ENCODE data around the gene ST8SIA4.
A peak's percentile ranks its signal among the peaks of the same experiment; 100 is the strongest.

Gene ST8SIA4

DNA sequence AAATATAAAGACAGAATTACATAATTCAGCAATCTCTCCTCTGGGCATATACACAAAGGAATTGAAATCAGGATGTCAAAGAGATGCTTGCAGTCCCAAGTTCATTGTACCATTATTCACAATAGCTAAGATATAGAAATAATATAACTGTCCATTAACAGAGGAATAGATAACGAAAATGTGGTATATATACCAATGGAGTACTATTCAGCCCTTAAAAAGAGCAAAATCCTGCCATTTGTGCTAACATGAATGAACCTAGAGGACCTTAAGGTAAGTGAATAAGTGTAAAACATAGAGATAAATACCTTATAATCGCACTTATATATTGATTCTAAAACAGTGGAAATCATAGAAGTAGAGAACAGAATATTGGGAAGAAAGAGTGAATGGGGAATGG, 7.0 kb downstream of the ST8SIA4 start:
- H3K27ac Mint-ChIP-seq = peak overlapping the region; percentile 48

DNA sequence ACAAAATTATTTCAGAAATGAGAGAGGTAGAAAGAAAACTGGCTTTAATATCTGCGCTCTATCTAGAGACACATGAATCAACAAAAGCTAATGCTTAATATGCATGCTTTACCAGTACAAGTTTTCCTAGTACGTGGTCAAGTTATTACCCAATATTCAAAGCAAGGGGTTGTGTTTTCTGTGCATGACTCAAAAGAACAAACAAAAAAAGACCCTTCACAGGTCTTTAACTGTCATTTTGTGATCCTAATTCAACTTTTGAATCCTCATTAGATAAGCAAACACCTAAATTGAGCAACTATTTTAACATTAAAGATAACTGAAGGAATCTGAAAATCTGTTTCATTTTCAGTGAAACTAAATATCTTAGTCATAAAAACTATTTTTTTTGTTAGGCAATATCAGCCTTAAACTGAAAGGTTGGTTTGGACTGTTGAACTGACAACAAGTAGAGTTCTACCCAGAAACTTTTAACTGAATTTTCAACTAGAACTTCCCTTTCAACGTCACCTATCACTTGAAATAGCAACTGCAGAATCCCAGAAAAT, 12.5 kb downstream of the ST8SIA4 start:
- Mint-ChIP-seq H3K9me3 (ENCODE audit: low read depth) (no peaks in the 10 kb centered on the region), H3K27ac (peak overlapping the region; percentile 94), H3K4me3 (peak overlapping the region; percentile 77), H3K36me3 (peaks cover 25% of the 10 kb centered on the region), H3K27me3 (no peaks in the 10 kb centered on the region), H3K4me1 (ENCODE audit: low read depth) (peaks cover 67% of the 10 kb centered on the region)

More for the DNA sequence above, 7.0 kb downstream of the ST8SIA4 start:
- peaks cover 4% of the 10 kb centered on the region for H3K9me3 Mint-ChIP-seq (ENCODE audit: low read depth)
- H3K27me3 Mint-ChIP-seq = no peaks in the 10 kb centered on the region
- H3K36me3 Mint-ChIP-seq = peaks cover 35% of the 10 kb centered on the region
- H3K4me1 Mint-ChIP-seq (ENCODE audit: low read depth) = peaks cover 61% of the 10 kb centered on the region
- peak overlapping the region; percentile 4 for H3K4me3 Mint-ChIP-seq

DNA sequence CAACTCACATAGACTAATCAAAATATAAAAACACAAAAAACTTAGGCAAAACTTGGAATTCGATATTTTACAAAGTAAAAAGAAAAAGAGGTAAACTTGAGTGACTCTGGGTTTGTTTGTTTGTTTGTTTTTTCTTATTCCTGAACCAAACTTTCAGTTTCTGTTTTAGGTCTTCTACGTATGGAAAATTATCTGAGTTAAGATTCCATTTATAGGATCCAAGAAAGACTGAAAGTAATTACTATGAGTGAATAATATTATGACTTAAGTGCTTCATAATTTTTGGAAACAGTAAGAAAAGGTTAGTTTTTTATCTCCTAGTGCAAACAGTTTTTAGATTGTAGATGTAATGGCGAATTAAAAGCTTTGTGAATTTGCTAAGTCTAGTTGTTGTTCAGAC, 13.2 kb downstream of the ST8SIA4 start:
- peaks cover 22% of the 10 kb centered on the region for H3K36me3 Mint-ChIP-seq
- H3K4me1 Mint-ChIP-seq (ENCODE audit: low read depth) = peaks cover 65% of the 10 kb centered on the region
- peak overlapping the region; percentile 77 for H3K4me3 Mint-ChIP-seq
- no peaks in the 10 kb centered on the region for H3K27me3 Mint-ChIP-seq
- H3K9me3 Mint-ChIP-seq (ENCODE audit: low read depth) = no peaks in the 10 kb centered on the region
- peak overlapping the region; percentile 94 for H3K27ac Mint-ChIP-seq

DNA sequence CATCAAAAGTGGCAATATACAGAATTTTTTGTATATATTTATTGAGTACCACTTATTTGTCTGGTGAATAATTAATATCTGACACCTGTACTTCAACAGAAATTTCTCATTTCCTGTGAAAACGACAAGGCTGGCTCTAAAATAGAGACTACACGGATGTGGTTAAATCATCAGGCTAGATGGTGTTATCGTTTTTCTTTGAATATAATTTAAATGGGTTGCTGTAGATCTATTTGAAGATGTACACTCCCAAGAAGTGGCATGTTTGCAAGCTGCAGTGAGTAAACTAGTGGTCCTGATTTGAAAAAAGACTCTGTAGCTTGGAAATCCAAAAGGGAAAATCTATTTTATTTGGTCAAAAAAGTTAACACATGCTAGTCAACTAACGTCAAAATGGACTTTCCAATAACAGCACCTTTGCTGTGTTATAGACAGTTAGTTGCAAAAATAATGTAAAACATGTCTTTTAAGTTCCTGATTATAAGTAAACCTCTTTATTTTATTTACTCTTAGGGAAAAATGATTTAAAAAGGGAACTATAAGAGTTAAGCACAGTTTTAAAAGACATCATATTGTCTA, 13.8 kb downstream of the ST8SIA4 start:
- Mint-ChIP-seq H3K27me3 (no peaks in the 10 kb centered on the region), H3K4me3 (peak overlapping the region; percentile 72), H3K27ac (peak overlapping the region; percentile 88), H3K9me3 (ENCODE audit: low read depth) (no peaks in the 10 kb centered on the region), H3K36me3 (peaks cover 24% of the 10 kb centered on the region), H3K4me1 (ENCODE audit: low read depth) (peaks cover 64% of the 10 kb centered on the region)

DNA sequence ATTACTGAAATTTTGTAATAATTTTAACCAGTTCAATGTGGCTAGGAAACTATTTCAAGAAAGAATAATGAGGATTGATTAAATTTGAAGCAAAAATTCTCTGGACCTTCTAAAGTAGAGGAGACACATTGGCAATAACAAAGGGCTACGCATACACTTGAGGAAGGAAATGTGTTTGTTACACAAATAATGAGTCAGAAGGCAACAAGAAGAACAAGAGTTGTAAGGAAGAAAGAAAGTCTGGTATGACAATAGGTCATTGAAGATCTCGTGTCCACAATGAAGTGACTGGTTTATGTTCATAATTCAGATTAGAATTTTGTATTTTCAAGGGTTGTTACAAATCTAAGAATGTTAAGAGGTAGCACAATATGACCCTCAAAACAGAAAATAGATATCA, 25.8 kb downstream of the ST8SIA4 start:
- H3K27ac Mint-ChIP-seq = no peak overlapping the region

DNA sequence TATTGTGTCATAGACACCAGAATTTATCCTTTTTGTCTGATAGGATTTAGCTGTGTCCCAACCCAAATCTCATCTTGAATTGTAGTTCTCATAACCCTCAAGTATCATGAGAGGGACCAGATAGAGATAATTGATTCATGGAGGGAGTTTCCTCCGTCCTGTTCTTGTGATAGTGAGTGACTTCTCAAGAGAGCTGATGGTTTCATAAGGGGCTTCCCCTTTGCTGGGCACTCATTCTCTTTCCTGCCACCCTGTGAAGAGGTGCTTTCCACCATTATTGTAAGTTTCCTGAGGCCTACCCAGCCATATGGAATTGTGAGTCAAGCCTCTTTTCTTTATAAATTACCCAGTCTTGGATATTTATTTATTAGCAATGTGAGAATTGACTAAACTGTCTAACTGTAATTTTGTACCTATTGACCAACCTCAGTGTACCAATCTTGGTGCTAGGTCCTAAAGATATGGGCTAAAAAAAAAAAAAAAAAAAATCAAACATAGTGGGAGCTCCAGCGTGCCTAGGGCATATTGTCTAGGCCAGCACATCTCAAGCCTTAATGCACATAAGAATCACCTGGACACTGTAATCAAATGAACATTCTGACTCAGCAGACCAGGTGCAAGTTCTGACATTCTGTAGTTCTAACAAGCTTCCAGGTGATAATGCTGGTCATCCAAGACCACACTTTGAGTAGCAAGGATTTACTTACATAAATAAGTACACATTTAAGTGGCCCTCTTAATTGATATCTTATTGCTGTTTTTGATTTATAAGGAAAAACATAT, 30.5 kb downstream of the ST8SIA4 start:
- H3K27ac Mint-ChIP-seq = peak overlapping the region; percentile 89
- peaks cover 44% of the 10 kb centered on the region for H3K36me3 Mint-ChIP-seq
- H3K4me1 Mint-ChIP-seq (ENCODE audit: low read depth) = peaks cover 62% of the 10 kb centered on the region
- peak overlapping the region; percentile 20 for H3K4me3 Mint-ChIP-seq
- no peaks in the 10 kb centered on the region for H3K27me3 Mint-ChIP-seq
- no peaks in the 10 kb centered on the region for H3K9me3 Mint-ChIP-seq (ENCODE audit: low read depth)

More for the DNA sequence above, 25.8 kb downstream of the ST8SIA4 start:
- peaks cover 38% of the 10 kb centered on the region for H3K36me3 Mint-ChIP-seq
- H3K27me3 Mint-ChIP-seq = no peaks in the 10 kb centered on the region
- no peak overlapping the region for H3K4me3 Mint-ChIP-seq
- no peaks in the 10 kb centered on the region for H3K9me3 Mint-ChIP-seq (ENCODE audit: low read depth)
- peaks cover 47% of the 10 kb centered on the region for H3K4me1 Mint-ChIP-seq (ENCODE audit: low read depth)

DNA sequence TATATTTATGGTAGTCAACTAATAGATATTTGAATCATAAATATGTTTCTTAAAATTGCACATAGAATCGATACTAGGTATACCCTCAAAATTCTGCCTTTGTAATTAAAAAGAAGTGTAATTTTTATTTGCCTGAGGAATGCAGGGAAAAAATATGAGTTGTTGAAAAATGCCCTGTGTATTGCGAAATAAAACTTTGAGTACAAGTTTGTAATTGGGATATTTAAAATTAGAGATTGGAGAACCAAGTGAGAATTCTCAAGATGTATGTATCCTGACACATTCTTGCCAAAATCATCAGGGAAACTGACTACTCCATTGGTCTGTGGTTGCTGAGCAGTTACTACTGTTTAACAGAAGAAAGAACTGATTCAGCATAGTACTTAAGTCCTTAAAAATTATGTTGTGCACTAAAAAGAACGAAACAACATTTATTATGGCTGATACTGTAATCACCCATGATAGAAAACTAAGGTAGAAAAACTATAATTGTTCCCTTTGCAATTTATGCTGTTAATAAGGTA, 36.0 kb downstream of the ST8SIA4 start:
- H3K36me3 Mint-ChIP-seq = peaks cover 27% of the 10 kb centered on the region
- H3K4me3 Mint-ChIP-seq = no peak overlapping the region
- no peaks in the 10 kb centered on the region for H3K27me3 Mint-ChIP-seq
- H3K9me3 Mint-ChIP-seq (ENCODE audit: low read depth) = no peaks in the 10 kb centered on the region
- peak overlapping the region; percentile 54 for H3K27ac Mint-ChIP-seq
- peaks cover 45% of the 10 kb centered on the region for H3K4me1 Mint-ChIP-seq (ENCODE audit: low read depth)

DNA sequence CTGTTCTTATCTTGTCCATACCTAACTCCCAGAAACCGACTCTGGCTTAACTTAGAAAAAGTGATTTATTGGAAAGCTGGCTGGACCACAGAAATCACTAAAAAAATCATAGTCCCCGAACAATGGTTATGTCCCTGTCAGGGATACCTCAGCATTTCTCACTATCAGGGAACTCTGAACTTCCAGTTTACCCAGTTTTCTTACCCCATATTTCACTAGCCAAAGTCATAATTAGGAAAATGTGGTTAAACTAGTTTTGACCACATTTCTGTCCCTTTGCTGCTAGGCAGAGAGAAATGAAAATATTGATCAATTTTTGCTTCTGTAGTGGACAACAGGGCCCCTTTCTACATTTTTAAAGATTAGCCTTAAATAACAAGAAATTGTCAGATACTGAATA, 38.2 kb downstream of the ST8SIA4 start:
- Mint-ChIP-seq H3K27ac (peak overlapping the region; percentile 11), H3K9me3 (ENCODE audit: low read depth) (peaks cover 4% of the 10 kb centered on the region), H3K27me3 (no peaks in the 10 kb centered on the region), H3K4me1 (ENCODE audit: low read depth) (peaks cover 56% of the 10 kb centered on the region), H3K36me3 (peaks cover 30% of the 10 kb centered on the region), H3K4me3 (no peak overlapping the region)

DNA sequence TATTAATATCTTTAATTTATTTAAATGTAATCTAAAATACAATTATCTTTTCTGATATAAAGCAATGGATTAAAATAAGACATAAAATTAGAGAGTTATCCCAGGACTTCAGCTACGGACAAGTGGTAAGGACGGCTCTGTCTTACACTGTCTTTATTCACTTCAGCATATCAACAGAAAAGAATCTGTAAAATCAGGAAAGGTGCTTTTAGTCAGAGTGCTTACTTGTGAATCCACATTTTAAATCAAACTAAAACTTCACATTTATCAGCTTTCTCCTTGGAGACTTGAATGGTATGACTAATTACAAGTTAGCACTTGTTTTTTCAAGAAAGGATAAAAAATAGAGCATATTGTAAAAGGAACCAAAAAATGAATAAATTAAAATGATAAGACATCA, 39.3 kb downstream of the ST8SIA4 start:
- Mint-ChIP-seq H3K27me3 (no peaks in the 10 kb centered on the region), H3K27ac (no peak overlapping the region), H3K9me3 (ENCODE audit: low read depth) (peaks cover 4% of the 10 kb centered on the region), H3K4me1 (ENCODE audit: low read depth) (peaks cover 59% of the 10 kb centered on the region), H3K4me3 (no peak overlapping the region), H3K36me3 (peaks cover 27% of the 10 kb centered on the region)

DNA sequence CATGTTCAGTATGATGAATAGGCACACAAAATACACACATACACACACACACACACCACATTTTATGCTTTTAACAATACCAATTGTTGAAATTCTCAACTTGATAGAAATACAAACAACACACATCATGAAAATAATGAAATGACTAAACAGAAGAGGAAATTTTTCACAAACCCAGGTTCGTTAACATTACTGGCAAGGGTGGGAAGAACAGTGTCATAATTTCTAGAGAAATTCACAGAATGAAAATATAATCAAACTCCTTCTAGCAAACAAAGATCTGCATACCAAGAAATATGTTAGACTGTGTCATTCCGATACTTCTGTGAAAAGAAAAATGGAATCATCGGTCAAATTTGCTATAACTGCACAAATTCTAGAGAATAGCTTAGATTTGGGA, 41.9 kb downstream of the ST8SIA4 start:
- Mint-ChIP-seq H3K36me3 (peaks cover 25% of the 10 kb centered on the region), H3K4me1 (ENCODE audit: low read depth) (peaks cover 58% of the 10 kb centered on the region), H3K9me3 (ENCODE audit: low read depth) (peaks cover 4% of the 10 kb centered on the region), H3K27me3 (no peaks in the 10 kb centered on the region), H3K4me3 (peak overlapping the region; percentile 25), H3K27ac (peak overlapping the region; percentile 94)

DNA sequence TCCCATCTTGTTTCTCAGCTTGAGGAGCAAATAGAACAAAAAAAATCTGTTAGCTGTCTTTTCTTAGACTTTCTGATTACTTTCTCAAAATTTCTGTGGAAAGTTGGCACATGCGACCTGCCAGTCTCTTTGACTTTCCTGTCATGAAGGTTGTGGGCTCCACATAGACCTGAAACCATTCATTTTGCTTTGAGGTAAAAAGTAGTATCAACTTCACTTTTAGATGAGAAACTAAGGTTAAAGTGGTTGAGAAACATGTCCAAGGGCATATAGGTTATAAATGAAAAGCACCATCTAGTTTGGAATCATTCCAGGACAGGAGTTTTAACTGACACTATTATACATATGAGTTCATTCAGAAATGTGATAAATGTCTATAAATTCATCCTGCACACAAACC, 42.7 kb downstream of the ST8SIA4 start:
- Mint-ChIP-seq H3K4me3 (no peak overlapping the region), H3K4me1 (ENCODE audit: low read depth) (peaks cover 59% of the 10 kb centered on the region), H3K9me3 (ENCODE audit: low read depth) (peaks cover 4% of the 10 kb centered on the region), H3K27me3 (no peaks in the 10 kb centered on the region), H3K27ac (peak overlapping the region; percentile 94), H3K36me3 (peaks cover 28% of the 10 kb centered on the region)

DNA sequence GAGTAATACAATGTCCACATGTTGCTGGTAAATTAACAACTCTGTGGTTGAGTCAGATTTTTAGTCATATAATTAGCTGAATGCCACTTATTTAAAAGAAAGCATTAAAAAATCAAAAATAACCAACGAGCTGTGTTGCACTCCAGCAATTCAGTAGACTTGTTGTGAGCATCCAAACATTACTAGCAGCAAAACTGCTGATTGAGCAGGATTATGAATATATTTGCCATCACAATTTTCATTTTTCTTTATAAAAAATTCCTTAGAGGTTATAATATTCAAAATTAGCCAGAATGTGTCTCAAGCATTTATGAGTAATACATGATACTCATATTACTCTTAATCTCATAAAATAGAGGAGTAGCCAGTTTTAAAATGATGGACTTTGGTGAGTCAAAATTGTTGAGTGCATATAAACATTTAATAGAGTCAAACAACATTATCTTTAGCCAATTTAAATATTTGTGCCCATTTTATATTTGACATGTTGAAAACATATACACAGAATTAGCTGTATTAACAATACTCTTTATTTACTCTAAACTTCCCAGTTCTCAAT, 44.0 kb downstream of the ST8SIA4 start:
- H3K27ac Mint-ChIP-seq = no peak overlapping the region
- H3K9me3 Mint-ChIP-seq (ENCODE audit: low read depth) = peaks cover 4% of the 10 kb centered on the region
- H3K36me3 Mint-ChIP-seq = peaks cover 27% of the 10 kb centered on the region
- H3K4me3 Mint-ChIP-seq = no peak overlapping the region
- peaks cover 64% of the 10 kb centered on the region for H3K4me1 Mint-ChIP-seq (ENCODE audit: low read depth)
- no peaks in the 10 kb centered on the region for H3K27me3 Mint-ChIP-seq

DNA sequence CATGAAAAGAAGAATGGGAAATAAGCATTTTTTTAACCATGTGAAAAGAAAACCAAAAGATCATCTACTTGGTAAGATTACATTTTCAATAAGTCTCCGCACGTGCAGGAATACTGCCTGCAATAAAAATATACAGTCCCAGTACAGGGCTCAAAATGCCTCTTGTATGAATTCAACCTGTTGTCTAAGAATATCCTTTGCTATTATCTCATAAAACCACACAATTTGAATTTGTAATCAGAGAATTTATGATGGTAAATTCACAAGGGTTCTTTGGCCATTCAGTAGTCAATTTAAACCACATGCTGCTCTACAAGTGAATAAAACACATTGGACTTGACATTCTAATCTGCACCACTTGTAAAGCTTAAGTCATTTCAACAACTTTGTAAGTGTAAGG, 46.6 kb downstream of the ST8SIA4 start:
- Mint-ChIP-seq H3K27me3 (no peaks in the 10 kb centered on the region), H3K4me3 (no peak overlapping the region), H3K36me3 (peaks cover 23% of the 10 kb centered on the region), H3K27ac (peak overlapping the region; percentile 70), H3K9me3 (ENCODE audit: low read depth) (peaks cover 4% of the 10 kb centered on the region), H3K4me1 (ENCODE audit: low read depth) (peaks cover 71% of the 10 kb centered on the region)

DNA sequence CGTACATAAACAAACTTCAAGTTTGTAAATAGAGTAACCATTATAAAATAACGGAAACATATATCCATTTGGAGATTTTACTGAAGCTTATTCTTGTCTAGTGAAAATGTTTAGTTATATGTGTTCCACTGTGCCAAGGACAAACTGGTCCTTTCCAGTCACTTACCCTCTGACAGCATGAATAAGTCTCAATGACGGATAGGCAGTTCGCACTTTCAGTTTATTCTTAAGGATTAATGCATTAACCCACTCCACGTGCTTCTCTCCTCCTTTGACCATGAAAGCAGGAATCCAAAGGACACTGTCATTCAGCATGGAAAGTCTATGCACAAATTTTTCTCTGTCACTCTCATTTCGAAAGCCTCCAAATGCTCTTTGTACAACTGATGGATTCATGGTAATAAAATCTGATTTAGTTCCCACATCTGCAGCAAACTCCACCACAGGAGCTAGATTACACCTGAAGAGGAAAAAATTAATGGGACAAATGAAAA, 47.1 kb downstream of the ST8SIA4 start:
- H3K36me3 Mint-ChIP-seq = peaks cover 19% of the 10 kb centered on the region
- H3K27me3 Mint-ChIP-seq = no peaks in the 10 kb centered on the region
- H3K4me1 Mint-ChIP-seq (ENCODE audit: low read depth) = peaks cover 67% of the 10 kb centered on the region
- H3K27ac Mint-ChIP-seq = peak overlapping the region; percentile 70
- peaks cover under 1% of the 10 kb centered on the region for H3K9me3 Mint-ChIP-seq (ENCODE audit: low read depth)
- H3K4me3 Mint-ChIP-seq = no peak overlapping the region

DNA sequence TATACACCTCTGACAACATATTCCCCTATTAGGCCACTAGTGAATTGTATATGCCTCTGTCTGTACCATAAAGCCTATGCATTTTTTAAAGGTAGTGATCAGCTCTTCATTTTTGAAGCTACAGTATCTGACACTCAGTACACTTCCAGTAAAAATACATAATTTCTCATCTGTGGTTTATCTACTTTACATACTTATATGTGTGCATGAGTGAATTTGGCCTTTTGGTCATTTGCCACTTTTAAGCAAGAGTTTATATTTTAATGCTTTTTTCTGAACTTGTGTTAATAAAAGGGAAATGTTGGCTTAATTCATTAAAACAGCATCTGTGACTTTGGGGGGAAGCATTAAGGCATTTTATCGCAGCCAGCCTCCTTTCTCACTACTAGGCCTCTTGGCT, 47.8 kb downstream of the ST8SIA4 start:
- H3K4me1 Mint-ChIP-seq (ENCODE audit: low read depth) = peaks cover 60% of the 10 kb centered on the region
- H3K27ac Mint-ChIP-seq = peak overlapping the region; percentile 54
- peaks cover 19% of the 10 kb centered on the region for H3K36me3 Mint-ChIP-seq
- no peaks in the 10 kb centered on the region for H3K27me3 Mint-ChIP-seq
- H3K9me3 Mint-ChIP-seq (ENCODE audit: low read depth) = no peaks in the 10 kb centered on the region
- H3K4me3 Mint-ChIP-seq = no peak overlapping the region
